Thyroid gland (tissue), 4 donors: ENCODE results near the gene SNX9. TPM values are rescaled to one million over a fixed set of nuclear protein-coding genes. Genes with fewer than 3 reads are reported as not detected.

Experiments used
- DNase-seq, 2 donors: peaks; one replicate each; pipeline ENCODE4 v3.0.0-alpha.2; 2019
- H3K27ac ChIP-seq, 3 donors: fragments of 200-600 bp; sonication (generic); 1 replicate in 2 of 3; 2 replicates in 1 of 3; pipeline ENCODE4 v1.5.1; 2016 to 2019; ENCODE audit warnings: mild to moderate bottlenecking in 1 of 3, moderate library complexity in 1 of 3
- H3K27me3 ChIP-seq: fragments of 200-600 bp; sonication (generic); one replicate; pipeline ENCODE4 v1.5.1; 2019
- H3K36me3 ChIP-seq, 2 donors: fragments of 200-600 bp; sonication (generic); one replicate each; pipeline ENCODE4 v1.5.1; 2016 to 2019
- H3K4me1 ChIP-seq, 2 donors: fragments of 200-600 bp; sonication (generic); one replicate each; pipeline ENCODE4 v1.5.1; 2017 to 2019
- H3K4me3 ChIP-seq, 3 donors: fragments of 200-600 bp; sonication (generic); replicated peaks in 1 of 3; 1 replicate in 2 of 3; 2 replicates in 1 of 3; pipeline ENCODE4 v1.5.1; 2016; ENCODE audit warnings: mild to moderate bottlenecking in 1 of 3
- H3K9me3 ChIP-seq: fragments of 200-600 bp; sonication (generic); one replicate; pipeline ENCODE4 v1.5.1; 2017
- CTCF ChIP-seq, 6 experiments: fragments of 200-600 bp in 3 of 6; fragments of 450-650 bp in 3 of 6; sonication (generic) in 3 of 6; IDR thresholded peaks; one replicate each; pipeline ENCODE4 v1.5.1; 2016 to 2019; ENCODE audit warnings: antibody characterized with exemption in 6 of 6, mild to moderate bottlenecking in 2 of 6, inconsistent platforms in 1 of 6, moderate library complexity in 1 of 6
- POLR2A ChIP-seq, 2 donors: fragments of 450-650 bp; IDR thresholded peaks; one replicate each; pipeline ENCODE4 v1.6.1; 2017; ENCODE audit warnings: antibody characterized with exemption in 2 of 2, mild to moderate bottlenecking in 2 of 2, moderate library complexity in 1 of 2
- WGBS, 2 donors: methylation state at CpG; one replicate each; pipeline ENCODE4 v1.1.5; 2017; 5-methylcytosine and 5-hydroxymethylcytosine counted together
- intact Hi-C: fragments of 100-400 bp; cut with DNase I; formaldehyde crosslinking; loops from one replicate; pipeline ENCODE4 v1.15.1; 2023
- total RNA-seq, 4 donors: library from RNA; depleted of rRNA; stranded (reverse); fragments of >200 nt; gene quantifications; one replicate each; pipeline ENCODE4 v1.2.3, GENCODE V29; 2016

SNX9 gene
- total RNA-seq, 4 donors from 2014 or later, result 44.6 to 73.1 (median 47.2) TPM

- no peak for TF ChIP-seq POLR2A (IDR thresholded peaks at IDR 0.05)
- TF ChIP-seq CTCF (IDR thresholded peaks at IDR 0.05), result no peak
- 64 to 81% methylated on average over 8 of the region's 8 CpGs for WGBS, 2 donors
- Histone ChIP-seq H3K4me3 (no peak overlapping the region), H3K27me3 (no peaks in the 10 kb centered on the region), H3K9me3 (no peaks in the 10 kb centered on the region), H3K27ac (peak overlapping the region; percentile 56 to 72 (median 64)), H3K4me1 (peaks cover 20 to 38% of the 10 kb centered on the region in 2 donors), H3K36me3 (no peaks in the 10 kb centered on the region)
- DNase-seq, result no peak
- intact Hi-C loops, result no loop called here
Observed at GRCh38 chr6:157988700-157989063, 165.6 kb downstream of the SNX9 start.

GRCh38 chr6:157989541-157990289, 166.7 kb downstream of the SNX9 start:
- 31 to 55% methylated on average over 6 to 16 of the region's 22 CpGs for WGBS, 2 donors
- H3K36me3 ChIP-seq, result no peaks in the 10 kb centered on the region
- DNase-seq, result peak; percentile 98
- no peaks in the 10 kb centered on the region for H3K9me3 ChIP-seq
- H3K4me1 ChIP-seq, result peaks cover 20 to 46% of the 10 kb centered on the region in 2 donors
- peak in 1 of 2 donors; percentile 16 for TF ChIP-seq POLR2A (IDR thresholded peaks at IDR 0.05)
- TF ChIP-seq CTCF (IDR thresholded peaks at IDR 0.05), result no peak
- H3K27me3 ChIP-seq, result no peaks in the 10 kb centered on the region
- no peak overlapping the region for H3K4me3 ChIP-seq
- intact Hi-C loops, result no loop called here
- peak overlapping the region; percentile 44 to 81 (median 72) for H3K27ac ChIP-seq

- H3K27ac ChIP-seq, result peak overlapping the region; percentile 44 to 81 (median 72)
- no peaks in the 10 kb centered on the region for H3K27me3 ChIP-seq
- H3K4me1 ChIP-seq, result peaks cover 20 to 46% of the 10 kb centered on the region in 2 donors
- WGBS, 2 donors, result 68 to 74% methylated on average over 11 to 14 of the region's 15 CpGs
- no peak overlapping the region for H3K4me3 ChIP-seq
- no peak for DNase-seq
- no peak for TF ChIP-seq POLR2A (IDR thresholded peaks at IDR 0.05)
- H3K36me3 ChIP-seq, result no peaks in the 10 kb centered on the region
- intact Hi-C loops, result no loop called here
- H3K9me3 ChIP-seq, result no peaks in the 10 kb centered on the region
Observed at GRCh38 chr6:157990321-157991066, 167.4 kb downstream of the SNX9 start.

GRCh38 chr6:157991067-157991432, 168.0 kb downstream of the SNX9 start:
- DNase-seq, result peak; percentile 69 to 79

GRCh38 chr6:157993076-157993475, 170.0 kb downstream of the SNX9 start:
- H3K36me3 ChIP-seq, result no peaks in the 10 kb centered on the region
- H3K4me3 ChIP-seq, result no peak overlapping the region
- H3K9me3 ChIP-seq, result no peaks in the 10 kb centered on the region
- intact Hi-C loops, result no loop called here
- no peak overlapping the region for H3K27ac ChIP-seq
- H3K4me1 ChIP-seq, result peaks cover 20 to 41% of the 10 kb centered on the region in 2 donors
- no peaks in the 10 kb centered on the region for H3K27me3 ChIP-seq
- 70 to 75% methylated on average over 3 of the region's 3 CpGs for WGBS, 2 donors
- TF ChIP-seq CTCF (IDR thresholded peaks at IDR 0.05), result no peak
- no peak for TF ChIP-seq POLR2A (IDR thresholded peaks at IDR 0.05)
- DNase-seq, result no peak

More at GRCh38 chr6:157991067-157991432, 168.0 kb downstream of the SNX9 start:
- intact Hi-C loops, result no loop called here
- TF ChIP-seq CTCF (IDR thresholded peaks at IDR 0.05) (no peak), POLR2A (IDR thresholded peaks at IDR 0.05) (peak in 1 of 2 donors; percentile 27)
- WGBS, 2 donors, result 45 to 48% methylated on average over 11 of the region's 11 CpGs
- Histone ChIP-seq H3K27ac (peak overlapping the region; percentile 44 to 81 (median 72)), H3K4me1 (peaks cover 20 to 46% of the 10 kb centered on the region in 2 donors), H3K27me3 (no peaks in the 10 kb centered on the region), H3K9me3 (no peaks in the 10 kb centered on the region), H3K4me3 (no peak overlapping the region), H3K36me3 (no peaks in the 10 kb centered on the region)
